Prostate gland (tissue), 2 donors: ENCODE results near the gene ZDHHC11.

Experiments
- CTCF ChIP-seq, 4 experiments: fragments of 200-600 bp in 2 of 4; fragments of 450-650 bp in 2 of 4; sonication (generic) in 2 of 4; IDR thresholded peaks; 1 replicate in 3 of 4; 2 replicates in 1 of 4; pipeline ENCODE4 v1.5.1; 2016 to 2019; ENCODE audit warnings: antibody characterized with exemption in 4 of 4, mild to moderate bottlenecking in 2 of 4, moderate library complexity in 2 of 4
- POLR2AphosphoS5 ChIP-seq: sonication (generic); formaldehyde crosslinking; IDR thresholded peaks from one replicate; pipeline ENCODE4 v1.6.1; 2017; ENCODE audit warnings: antibody characterized with exemption

GRCh38 chr5:751496-751895 lies 99.3 kb downstream of the ZDHHC11 start:
- TF ChIP-seq CTCF (IDR thresholded peaks at IDR 0.05), result no peak
- TF ChIP-seq POLR2AphosphoS5, result no peak
